ENCODE measurements around the gene TMEM184A.

DNA sequence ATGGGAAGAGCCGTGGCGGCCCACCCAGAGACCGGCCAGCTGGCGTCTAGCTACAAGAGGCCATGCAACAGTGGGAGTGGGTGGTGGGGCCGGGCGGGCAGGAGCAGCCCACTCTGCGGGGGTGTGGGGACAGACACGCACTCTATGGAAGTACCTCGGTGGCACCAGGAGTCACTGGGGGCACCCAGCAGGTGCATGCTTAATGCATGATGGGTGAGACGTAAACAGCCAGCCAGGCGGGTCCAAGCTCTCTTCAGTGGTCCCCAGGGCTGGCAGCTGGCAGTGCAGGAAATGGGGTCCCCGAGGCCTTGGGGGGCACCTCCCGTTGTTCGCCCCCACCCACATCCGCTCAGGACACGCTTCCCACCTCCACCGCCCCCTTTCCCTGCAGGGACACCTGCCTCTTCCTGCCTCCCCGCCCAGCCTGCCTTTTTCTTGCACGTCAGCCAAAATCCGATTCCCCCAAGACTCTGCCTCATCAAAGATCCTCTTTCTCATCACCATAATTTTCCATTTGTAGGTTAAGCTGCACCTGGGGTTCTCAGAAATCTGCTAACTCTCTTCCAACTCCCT, 36.4 kb upstream of the TMEM184A start:
- TF ChIP-seq, protein P1, sequence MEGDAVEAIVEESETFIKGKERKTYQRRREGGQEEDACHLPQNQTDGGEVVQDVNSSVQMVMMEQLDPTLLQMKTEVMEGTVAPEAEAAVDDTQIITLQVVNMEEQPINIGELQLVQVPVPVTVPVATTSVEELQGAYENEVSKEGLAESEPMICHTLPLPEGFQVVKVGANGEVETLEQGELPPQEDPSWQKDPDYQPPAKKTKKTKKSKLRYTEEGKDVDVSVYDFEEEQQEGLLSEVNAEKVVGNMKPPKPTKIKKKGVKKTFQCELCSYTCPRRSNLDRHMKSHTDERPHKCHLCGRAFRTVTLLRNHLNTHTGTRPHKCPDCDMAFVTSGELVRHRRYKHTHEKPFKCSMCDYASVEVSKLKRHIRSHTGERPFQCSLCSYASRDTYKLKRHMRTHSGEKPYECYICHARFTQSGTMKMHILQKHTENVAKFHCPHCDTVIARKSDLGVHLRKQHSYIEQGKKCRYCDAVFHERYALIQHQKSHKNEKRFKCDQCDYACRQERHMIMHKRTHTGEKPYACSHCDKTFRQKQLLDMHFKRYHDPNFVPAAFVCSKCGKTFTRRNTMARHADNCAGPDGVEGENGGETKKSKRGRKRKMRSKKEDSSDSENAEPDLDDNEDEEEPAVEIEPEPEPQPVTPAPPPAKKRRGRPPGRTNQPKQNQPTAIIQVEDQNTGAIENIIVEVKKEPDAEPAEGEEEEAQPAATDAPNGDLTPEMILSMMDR (conservative IDR thresholded peaks at IDR 0.05) = no peak
- no peak for TF ChIP-seq EZH2 (IDR thresholded peaks at IDR 0.05; ENCODE audit: low read depth)

Measured in PC-9 (cell line).